ENCODE data around the gene EXOSC9.

GRCh38 chr4:121799208-121799823 is 1.8 kb upstream of the EXOSC9 start:
- TF ChIP-seq, protein P1, sequence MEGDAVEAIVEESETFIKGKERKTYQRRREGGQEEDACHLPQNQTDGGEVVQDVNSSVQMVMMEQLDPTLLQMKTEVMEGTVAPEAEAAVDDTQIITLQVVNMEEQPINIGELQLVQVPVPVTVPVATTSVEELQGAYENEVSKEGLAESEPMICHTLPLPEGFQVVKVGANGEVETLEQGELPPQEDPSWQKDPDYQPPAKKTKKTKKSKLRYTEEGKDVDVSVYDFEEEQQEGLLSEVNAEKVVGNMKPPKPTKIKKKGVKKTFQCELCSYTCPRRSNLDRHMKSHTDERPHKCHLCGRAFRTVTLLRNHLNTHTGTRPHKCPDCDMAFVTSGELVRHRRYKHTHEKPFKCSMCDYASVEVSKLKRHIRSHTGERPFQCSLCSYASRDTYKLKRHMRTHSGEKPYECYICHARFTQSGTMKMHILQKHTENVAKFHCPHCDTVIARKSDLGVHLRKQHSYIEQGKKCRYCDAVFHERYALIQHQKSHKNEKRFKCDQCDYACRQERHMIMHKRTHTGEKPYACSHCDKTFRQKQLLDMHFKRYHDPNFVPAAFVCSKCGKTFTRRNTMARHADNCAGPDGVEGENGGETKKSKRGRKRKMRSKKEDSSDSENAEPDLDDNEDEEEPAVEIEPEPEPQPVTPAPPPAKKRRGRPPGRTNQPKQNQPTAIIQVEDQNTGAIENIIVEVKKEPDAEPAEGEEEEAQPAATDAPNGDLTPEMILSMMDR (IDR thresholded peaks at IDR 0.05) = no peak
- no peak for TF ChIP-seq ZFX (IDR thresholded peaks at IDR 0.05; ENCODE audit: borderline replicate concordance)

Measured in 22Rv1 (cell line).